H9 (cell line): ENCODE data around the gene EHD4. TPM values are rescaled to one million over a fixed set of nuclear protein-coding genes. Genes with fewer than 3 reads are reported as not detected.

Source experiments
- DNase-seq: peaks from one replicate; pipeline ENCODE4 v3.0.0-alpha.2; 2017
- H2AFZ ChIP-seq: one replicate; pipeline ENCODE4 v1.6.1; 2013; ENCODE audit warnings: mild to moderate bottlenecking, low read length, control low read depth, moderate library complexity
- H2AK5ac ChIP-seq: 2 replicates; pipeline ENCODE4 v1.6.1; 2013; ENCODE audit warnings: low read length, control low read depth, mixed read lengths; ENCODE audit not compliant: insufficient read length
- H2BK120ac ChIP-seq: one replicate; pipeline ENCODE4 v1.6.1; 2013; ENCODE audit warnings: low read depth, mild to moderate bottlenecking, low read length, control low read depth, inconsistent platforms; ENCODE audit not compliant: poor library complexity, severe bottlenecking
- H2BK12ac ChIP-seq: 2 replicates; pipeline ENCODE4 v1.6.1; 2013; ENCODE audit warnings: low read length, control low read depth, mixed read lengths, low read depth; ENCODE audit not compliant: insufficient read length
- H2BK15ac ChIP-seq: 2 replicates; pipeline ENCODE4 v1.6.1; 2013; ENCODE audit warnings: low read depth, low read length, control low read depth
- H2BK20ac ChIP-seq: one replicate; pipeline ENCODE4 v1.6.1; 2013; ENCODE audit warnings: low read depth, mild to moderate bottlenecking, low read length, control low read depth, inconsistent platforms; ENCODE audit not compliant: poor library complexity, severe bottlenecking
- H2BK5ac ChIP-seq: 2 replicates; pipeline ENCODE4 v1.6.1; 2013; ENCODE audit warnings: low read length, control low read depth, mixed read lengths; ENCODE audit not compliant: insufficient read length
- H3K14ac ChIP-seq: 2 replicates; pipeline ENCODE4 v1.6.1; 2013; ENCODE audit warnings: low read length, control low read depth; ENCODE audit not compliant: insufficient read depth
- H3K18ac ChIP-seq: 2 replicates; pipeline ENCODE4 v1.6.1; 2013; ENCODE audit warnings: low read depth, mild to moderate bottlenecking, mixed read lengths, low read length, control low read depth; ENCODE audit not compliant: insufficient read length
- H3K23ac ChIP-seq: 2 replicates; pipeline ENCODE4 v1.6.1; 2013; ENCODE audit warnings: low read length, control low read depth, mixed read lengths, low read depth; ENCODE audit not compliant: insufficient read length
- H3K23me2 ChIP-seq: 2 replicates; pipeline ENCODE4 v1.6.1; 2013; ENCODE audit warnings: low read depth, mild to moderate bottlenecking, mixed read lengths, low read length, control low read depth; ENCODE audit not compliant: insufficient read length, poor library complexity, severe bottlenecking
- H3K27ac ChIP-seq: 2 replicates; pipeline ENCODE4 v1.5.1; 2013; ENCODE audit warnings: low read length, control low read depth, mixed read lengths, low read depth; ENCODE audit not compliant: insufficient read length
- H3K27me3 ChIP-seq: 2 replicates; pipeline ENCODE4 v1.6.1; 2013; ENCODE audit warnings: low read length, control low read depth, inconsistent platforms; ENCODE audit not compliant: insufficient read depth
- H3K4ac ChIP-seq: 2 replicates; pipeline ENCODE4 v1.6.1; 2013; ENCODE audit warnings: low read depth, mild to moderate bottlenecking, control low read depth, inconsistent platforms, low read length, moderate library complexity
- H3K4me1 ChIP-seq: 2 replicates; pipeline ENCODE4 v1.6.1; 2013; ENCODE audit warnings: low read length, control low read depth, inconsistent platforms; ENCODE audit not compliant: insufficient read depth
- H3K4me2 ChIP-seq: 2 replicates; pipeline ENCODE4 v1.6.1; 2013; ENCODE audit warnings: low read length, control low read depth, mixed read lengths; ENCODE audit not compliant: insufficient read length, insufficient read depth
- H3K56ac ChIP-seq: 2 replicates; pipeline ENCODE4 v1.6.1; 2013; ENCODE audit warnings: low read depth, mild to moderate bottlenecking, mixed read lengths, low read length, control low read depth; ENCODE audit not compliant: insufficient read length
- H3K79me1 ChIP-seq: 2 replicates; pipeline ENCODE4 v1.6.1; 2013; ENCODE audit warnings: low read depth, mild to moderate bottlenecking, moderate library complexity, low read length, control low read depth, inconsistent platforms; ENCODE audit not compliant: insufficient read depth, poor library complexity, severe bottlenecking
- H3K79me2 ChIP-seq: 2 replicates; pipeline ENCODE4 v1.6.1; 2013; ENCODE audit warnings: low read length, control low read depth, inconsistent platforms; ENCODE audit not compliant: insufficient read depth
- H3K9ac ChIP-seq: 2 replicates; pipeline ENCODE4 v1.6.1; 2013; ENCODE audit warnings: low read length, control low read depth, mixed read lengths; ENCODE audit not compliant: insufficient read length; ENCODE audit errors: extremely low read depth
- H3K9me3 ChIP-seq: one replicate; pipeline ENCODE4 v1.6.1; 2013; ENCODE audit warnings: low read depth, low read length, inconsistent platforms; ENCODE audit not compliant: control insufficient read depth
- H3T11ph ChIP-seq: one replicate; pipeline ENCODE4 v1.6.1; 2013; ENCODE audit warnings: mild to moderate bottlenecking, low read length, control low read depth, inconsistent platforms
- H4K20me1 ChIP-seq: one replicate; pipeline ENCODE4 v1.6.1; 2013; ENCODE audit not compliant: control insufficient read depth, insufficient read length, insufficient read depth
- H4K5ac ChIP-seq: 2 replicates; pipeline ENCODE4 v1.6.1; 2013; ENCODE audit warnings: low read depth, mild to moderate bottlenecking, mixed read lengths, low read length, control low read depth; ENCODE audit not compliant: insufficient read length
- H4K8ac ChIP-seq: replicated peaks from 2 replicates; pipeline ENCODE4 v1.6.1; 2013; ENCODE audit warnings: low read length, control low read depth, mixed read lengths, low read depth; ENCODE audit not compliant: insufficient read length
- H4K91ac ChIP-seq: 2 replicates; pipeline ENCODE4 v1.6.1; 2013; ENCODE audit warnings: low read depth, mild to moderate bottlenecking, moderate library complexity, mixed read lengths, low read length, control low read depth; ENCODE audit not compliant: insufficient read length
- H3K27ac Mint-ChIP-seq, 3 experiments: 2 replicates in 2 of 3; 3 replicates in 1 of 3; pipeline ENCODE4 v1.8.0; 2020 to 2021; ENCODE audit warnings: mixed read lengths in 3 of 3, mild to moderate bottlenecking in 1 of 3, moderate library complexity in 1 of 3
- H3K27me3 Mint-ChIP-seq: 2 replicates; pipeline ENCODE4 v1.8.0; 2021; ENCODE audit warnings: low read depth, mild to moderate bottlenecking, moderate library complexity, mixed read lengths
- H3K36me3 Mint-ChIP-seq, 3 experiments: 2 replicates in 2 of 3; 3 replicates in 1 of 3; pipeline ENCODE4 v1.8.0; 2020 to 2021; ENCODE audit warnings: low read depth in 3 of 3, mixed read lengths in 3 of 3; ENCODE audit not compliant: insufficient read depth in 1 of 3
- H3K4me1 Mint-ChIP-seq, 2 experiments: 2 replicates each; pipeline ENCODE4 v1.8.0; 2020; ENCODE audit warnings: mixed read lengths in 2 of 2
- H3K4me3 Mint-ChIP-seq, 2 experiments: 2 replicates in 1 of 2; 3 replicates in 1 of 2; pipeline ENCODE4 v1.8.0; 2020 to 2021; ENCODE audit warnings: mild to moderate bottlenecking in 2 of 2, mixed read lengths in 2 of 2, moderate library complexity in 1 of 2
- H3K9me3 Mint-ChIP-seq, 2 experiments: 2 replicates in 1 of 2; 3 replicates in 1 of 2; pipeline ENCODE4 v1.8.0; 2020; ENCODE audit warnings: mild to moderate bottlenecking in 2 of 2, mixed read lengths in 2 of 2, moderate library complexity in 1 of 2
- CTCF ChIP-seq: fragments of 200-600 bp; sonication (generic); conservative IDR thresholded peaks from 3 replicates; pipeline ENCODE4 v1.8.0; 2021; ENCODE audit warnings: antibody characterized with exemption, mild to moderate bottlenecking
- WGBS: extraction: QIAGEN DNeasy Blood & Tissue Kit; methylation state at CpG from one replicate; pipeline ENCODE4 v1.1.7; 2013; ENCODE audit warnings: missing lambda C conversion rate, low lambda C conversion rate, mixed read lengths; ENCODE audit not compliant: insufficient read length; ENCODE audit errors: extremely low coverage; 5-methylcytosine and 5-hydroxymethylcytosine counted together
- total RNA-seq: library from RNA; stranded (reverse); gene quantifications from 2 replicates; pipeline ENCODE4 v1.2.1, GENCODE V29; 2021

Gene EHD4
- total RNA-seq, 1 experiment from 2014 or later: 22.9 TPM

GRCh38 chr15:41955807-41956525 is 16.4 kb downstream of the EHD4 start:
- no peak overlapping the region for H3T11ph ChIP-seq
- H3K27ac ChIP-seq: no peak overlapping the region
- no peak overlapping the region for H3K4me2 ChIP-seq
- no peaks in the 10 kb centered on the region for H3K9me3 Mint-ChIP-seq
- H4K8ac ChIP-seq: no peak overlapping the region
- peak overlapping the region in 1 of 3 experiments; percentile 39; a peak in 1 of 7 replicates for H3K27ac Mint-ChIP-seq
- no CpG with 5 or more reads among the region's 21 CpGs for WGBS
- no peak overlapping the region for H2AFZ ChIP-seq
- no peak overlapping the region for H3K14ac ChIP-seq
- no peak overlapping the region for H2BK5ac ChIP-seq
- no peak overlapping the region for H2AK5ac ChIP-seq
- H3K36me3 Mint-ChIP-seq: peaks cover 11 to 35% (median 27%) of the 10 kb centered on the region in 3 experiments; a peak in 6 of 7 replicates
- no peak overlapping the region for H2BK120ac ChIP-seq
- no peak; the same call in 1 of the 3 replicates for TF ChIP-seq CTCF
- H2BK12ac ChIP-seq: no peak overlapping the region
- no peak overlapping the region for H3K23ac ChIP-seq
- H4K20me1 ChIP-seq: no peaks in the 10 kb centered on the region
- no peak overlapping the region for H4K91ac ChIP-seq
- no peaks in the 10 kb centered on the region for H3K9me3 ChIP-seq
- no peaks in the 10 kb centered on the region for H3K27me3 Mint-ChIP-seq
- no peak overlapping the region for H3K9ac ChIP-seq
- H3K79me1 ChIP-seq: peaks cover 8% of the 10 kb centered on the region
- H4K5ac ChIP-seq: no peak overlapping the region
- H3K4me1 ChIP-seq: no peaks in the 10 kb centered on the region
- no peak overlapping the region for H3K18ac ChIP-seq
- no peak overlapping the region for H3K4ac ChIP-seq
- no peak overlapping the region for H3K56ac ChIP-seq
- no peaks in the 10 kb centered on the region for H3K23me2 ChIP-seq
- H3K27me3 ChIP-seq: no peaks in the 10 kb centered on the region
- H2BK15ac ChIP-seq: no peak overlapping the region
- peaks cover 12 to 15% of the 10 kb centered on the region in 2 experiments for H3K4me1 Mint-ChIP-seq
- no peak overlapping the region for H3K4me3 Mint-ChIP-seq
- no peaks in the 10 kb centered on the region; the same call in 1 of the 2 replicates for H3K79me2 ChIP-seq
- DNase-seq: peak; percentile 52
- H2BK20ac ChIP-seq: no peak overlapping the region
